Measurements from ENCODE around the gene GABARAP.

Gene GABARAP

DNA sequence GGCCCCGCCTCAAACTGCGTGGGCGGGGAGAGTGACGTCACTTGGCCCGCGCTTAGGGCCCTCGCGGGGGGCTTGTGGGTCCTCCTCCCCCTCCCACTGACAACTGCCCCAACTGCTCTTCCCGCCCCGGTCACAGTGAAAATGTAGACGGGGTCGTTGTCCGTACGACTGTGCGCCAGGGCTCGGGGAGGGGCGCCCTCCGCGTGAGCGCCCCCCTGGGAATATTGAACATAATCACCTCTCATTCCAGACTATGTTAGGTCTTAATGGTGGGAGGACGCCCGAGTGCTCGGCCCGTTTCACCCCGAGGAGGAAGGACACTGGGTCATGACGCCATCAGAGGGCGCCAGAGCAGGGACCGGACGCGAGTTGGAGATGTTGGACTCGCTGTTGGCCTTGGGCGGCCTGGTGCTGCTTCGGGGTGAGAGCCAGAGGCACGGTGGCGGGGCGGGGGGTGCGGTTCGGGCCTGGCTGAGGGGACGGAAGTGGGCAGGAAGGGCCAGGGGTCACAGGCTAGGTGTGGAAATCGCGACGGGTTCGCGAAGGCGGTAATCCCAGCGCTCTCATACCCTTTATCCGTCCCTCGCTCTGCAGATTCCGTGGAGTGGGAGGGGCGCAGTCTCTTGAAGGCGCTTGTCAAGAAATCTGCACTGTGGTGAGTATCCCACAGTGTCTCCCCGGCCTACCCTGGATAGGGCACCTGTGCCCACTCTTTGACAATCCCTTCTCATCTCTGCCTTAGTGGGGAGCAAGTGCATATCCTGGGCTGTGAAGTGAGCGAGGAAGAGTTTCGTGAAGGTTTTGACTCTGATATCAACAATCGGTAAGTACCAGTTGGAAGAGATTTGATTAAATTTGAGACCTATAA, 10.2 kb upstream of the GABARAP start, which contains the start of gene ELP5:
Gene ELP5 (plus strand): TSS at position 40 of the 868 bp plus-strand sequence. CDS start 336 bp downstream, at position 376.
- TF ChIP-seq, protein P1, sequence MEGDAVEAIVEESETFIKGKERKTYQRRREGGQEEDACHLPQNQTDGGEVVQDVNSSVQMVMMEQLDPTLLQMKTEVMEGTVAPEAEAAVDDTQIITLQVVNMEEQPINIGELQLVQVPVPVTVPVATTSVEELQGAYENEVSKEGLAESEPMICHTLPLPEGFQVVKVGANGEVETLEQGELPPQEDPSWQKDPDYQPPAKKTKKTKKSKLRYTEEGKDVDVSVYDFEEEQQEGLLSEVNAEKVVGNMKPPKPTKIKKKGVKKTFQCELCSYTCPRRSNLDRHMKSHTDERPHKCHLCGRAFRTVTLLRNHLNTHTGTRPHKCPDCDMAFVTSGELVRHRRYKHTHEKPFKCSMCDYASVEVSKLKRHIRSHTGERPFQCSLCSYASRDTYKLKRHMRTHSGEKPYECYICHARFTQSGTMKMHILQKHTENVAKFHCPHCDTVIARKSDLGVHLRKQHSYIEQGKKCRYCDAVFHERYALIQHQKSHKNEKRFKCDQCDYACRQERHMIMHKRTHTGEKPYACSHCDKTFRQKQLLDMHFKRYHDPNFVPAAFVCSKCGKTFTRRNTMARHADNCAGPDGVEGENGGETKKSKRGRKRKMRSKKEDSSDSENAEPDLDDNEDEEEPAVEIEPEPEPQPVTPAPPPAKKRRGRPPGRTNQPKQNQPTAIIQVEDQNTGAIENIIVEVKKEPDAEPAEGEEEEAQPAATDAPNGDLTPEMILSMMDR (IDR thresholded peaks at IDR 0.05; ENCODE audit: low read depth, low read length): no peak
- DNase-seq (ENCODE audit: low read depth in 2 of 2): peak; percentile 96 to 97
- H3K4me3 ChIP-seq (replicated peaks in 1 of 2; ENCODE audit: low read depth in 2 of 2, low read length in 2 of 2): peak within 1 kb of the TSS; percentile 83 to 89

DNA sequence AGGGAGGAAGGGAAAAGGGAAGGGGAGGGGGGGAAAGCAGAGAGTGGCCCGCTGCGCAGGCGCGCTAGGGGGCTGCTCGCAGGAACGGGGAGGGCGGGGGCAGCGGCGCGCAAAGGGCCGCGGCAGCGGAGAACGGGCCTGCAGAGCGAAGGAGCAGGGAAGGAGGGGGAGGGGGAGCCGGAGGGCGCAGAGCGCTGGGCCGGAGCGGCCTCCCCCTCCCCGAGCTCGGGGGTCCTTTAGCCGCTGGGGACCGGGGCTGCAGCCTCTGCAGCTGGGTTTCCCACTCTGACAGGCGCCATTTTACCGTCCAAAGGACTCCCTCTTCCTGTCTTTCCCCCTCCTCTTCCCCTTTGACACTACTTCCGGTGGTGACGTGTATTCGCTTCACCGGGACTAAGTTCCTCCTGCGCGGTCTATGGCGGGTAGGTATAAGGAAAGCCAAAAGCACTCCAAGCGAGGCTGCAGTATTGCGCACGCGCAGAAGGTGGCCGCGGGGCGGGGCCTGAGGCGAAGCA, 9.5 kb upstream of the GABARAP start, which contains the start of gene CTDNEP1:
Gene CTDNEP1 (minus strand): TSS at position 74 of the 515 bp plus-strand sequence. CDS start 438 bp downstream, outside the sequence.
- DNase-seq (ENCODE audit: low read depth in 2 of 2): peak; percentile 100
- TF ChIP-seq, protein P1 (IDR thresholded peaks at IDR 0.05; ENCODE audit: low read depth, low read length): no peak
- H3K4me3 ChIP-seq (replicated peaks in 1 of 2; ENCODE audit: low read depth in 2 of 2, low read length in 2 of 2): peak within 1 kb of the TSS; percentile 83 to 89

DNA sequence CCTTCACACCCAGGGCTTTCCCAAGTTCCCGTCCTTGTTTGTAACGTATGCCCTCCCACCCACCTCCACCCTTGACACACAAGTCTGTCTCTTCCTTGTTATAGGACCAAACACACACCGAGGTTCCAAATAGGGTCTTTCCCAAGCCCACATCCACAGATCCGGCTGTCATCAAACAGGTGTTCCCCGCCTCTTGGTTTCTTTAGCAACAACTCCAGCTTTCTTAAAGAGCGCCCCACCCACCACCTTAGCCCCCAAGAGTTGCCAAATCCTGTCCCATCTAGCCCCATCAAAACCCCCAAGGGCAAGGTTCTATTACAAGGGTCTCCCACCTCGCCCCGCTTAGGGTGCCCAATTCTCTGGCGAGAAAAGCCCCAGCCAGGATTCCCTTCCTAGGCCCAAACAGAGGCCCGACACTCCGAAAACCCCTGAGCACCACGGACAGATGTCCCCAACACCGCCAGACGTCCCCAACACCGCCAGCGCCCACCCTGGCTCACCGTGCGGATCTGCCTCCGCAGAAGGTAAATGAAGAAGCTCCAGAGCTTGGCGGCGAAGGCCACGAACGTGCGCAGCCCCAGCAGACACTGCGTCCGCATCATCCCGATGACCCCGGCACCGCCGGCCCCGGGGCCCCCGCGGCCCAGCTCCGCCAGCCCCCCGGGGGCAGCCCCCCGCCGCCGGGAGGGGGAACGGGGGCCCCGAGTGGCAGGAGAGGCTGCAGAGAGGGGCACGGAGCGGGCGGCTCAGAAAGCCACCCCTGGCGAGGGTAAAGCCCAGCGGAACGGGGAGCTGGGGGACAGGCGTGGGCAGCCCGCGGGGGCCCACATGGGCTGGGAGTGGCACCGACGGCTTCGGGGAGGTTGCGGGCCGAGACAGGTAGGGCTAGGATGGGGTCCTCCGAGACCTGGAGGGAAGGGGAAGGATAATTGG, 8.7 kb upstream of the GABARAP start:
- DNase-seq (ENCODE audit: low read depth in 2 of 2): no peak

DNA sequence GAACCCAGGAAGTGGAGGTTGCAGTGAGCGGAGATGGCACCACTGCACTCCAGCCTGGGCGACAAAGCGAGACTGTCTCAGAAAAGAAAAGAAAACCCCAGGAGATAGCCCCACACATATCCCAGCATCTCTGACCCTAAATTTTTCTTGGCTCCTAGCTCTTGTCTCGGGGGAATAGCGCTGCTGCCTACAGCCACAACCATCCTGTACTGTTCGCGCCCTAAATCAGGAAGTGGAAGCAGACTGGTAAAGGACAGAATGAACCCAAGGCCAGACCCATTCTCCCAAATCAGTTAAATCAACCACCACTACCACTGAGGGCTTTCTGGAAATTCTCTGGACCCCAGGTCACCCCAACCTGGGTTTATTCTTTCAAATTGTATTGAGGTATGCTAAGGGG, 7.6 kb upstream of the GABARAP start:
- TF ChIP-seq, protein P1 (IDR thresholded peaks at IDR 0.05; ENCODE audit: low read depth, low read length): no peak
- no peak for DNase-seq (ENCODE audit: low read depth in 2 of 2)
- peak overlapping the region; percentile 83 to 89 for H3K4me3 ChIP-seq (replicated peaks in 1 of 2; ENCODE audit: low read depth in 2 of 2, low read length in 2 of 2)

More for the DNA sequence above, 8.7 kb upstream of the GABARAP start:
- TF ChIP-seq, protein P1 (IDR thresholded peaks at IDR 0.05; ENCODE audit: low read depth, low read length): no peak
- peak overlapping the region; percentile 83 to 89 for H3K4me3 ChIP-seq (replicated peaks in 1 of 2; ENCODE audit: low read depth in 2 of 2, low read length in 2 of 2)

DNA sequence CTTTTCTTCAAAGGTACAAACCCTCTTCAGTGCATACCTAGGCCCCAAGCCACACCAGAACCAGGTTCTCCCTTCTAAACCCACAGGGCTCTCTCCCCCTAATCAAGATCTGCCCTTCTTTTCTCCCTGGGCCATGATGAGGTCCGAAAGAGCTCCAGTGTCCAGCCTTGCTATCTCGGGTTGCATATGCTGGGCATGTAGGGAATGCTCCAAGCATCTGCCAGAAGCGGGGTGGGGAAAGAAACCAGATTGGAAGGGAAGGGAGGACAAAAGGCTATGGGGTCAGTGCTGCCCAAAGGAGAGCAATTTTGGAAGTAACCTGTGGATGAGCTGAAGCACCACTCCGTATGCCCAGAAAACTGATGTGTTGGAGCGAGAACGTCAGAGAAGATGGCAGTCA, 7.0 kb upstream of the GABARAP start:
- no peak for DNase-seq (ENCODE audit: low read depth in 2 of 2)
- TF ChIP-seq, protein P1 (IDR thresholded peaks at IDR 0.05; ENCODE audit: low read depth, low read length): no peak

DNA sequence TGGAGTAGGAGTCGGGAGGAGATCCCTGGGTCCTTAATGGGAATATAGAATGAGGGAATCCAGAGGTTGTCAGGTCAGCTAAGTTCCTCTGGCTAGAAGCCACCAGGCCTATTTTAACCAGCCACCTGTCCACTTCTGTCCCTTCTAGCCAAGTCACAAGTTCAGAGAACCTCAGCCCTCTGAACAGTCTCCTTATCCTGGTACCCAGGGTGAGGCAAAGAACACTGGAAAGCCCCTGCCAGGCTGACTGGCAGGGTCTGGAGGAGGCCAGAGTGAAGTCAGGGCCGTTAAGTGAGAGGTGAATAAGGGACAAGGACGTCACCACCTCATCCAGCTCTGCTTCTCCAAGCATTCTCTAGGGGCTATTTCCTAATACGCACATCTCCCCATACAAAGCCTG, 6.5 kb upstream of the GABARAP start:
- DNase-seq (ENCODE audit: low read depth in 2 of 2): no peak
- no peak overlapping the region for H3K4me3 ChIP-seq (replicated peaks in 1 of 2; ENCODE audit: low read depth in 2 of 2, low read length in 2 of 2)
- TF ChIP-seq, protein P1 (IDR thresholded peaks at IDR 0.05; ENCODE audit: low read depth, low read length): no peak

More for the DNA sequence above, 7.0 kb upstream of the GABARAP start:
- H3K4me3 ChIP-seq (replicated peaks in 1 of 2; ENCODE audit: low read depth in 2 of 2, low read length in 2 of 2): no peak overlapping the region
